M059J (cell line): ENCODE results near the gene VAV2. TPM values are rescaled to one million over a fixed set of nuclear protein-coding genes. Genes with fewer than 3 reads are reported as not detected.

Experiments used
- DNase-seq: peaks from one replicate; pipeline ENCODE4 v3.0.0-alpha.2; 2012; ENCODE audit warnings: low read depth
- total RNA-seq: library from RNA; depleted of rRNA; stranded (reverse); fragments of >200 nt; shearing (Covaris generic); gene quantifications from 2 replicates; pipeline ENCODE4 v1.2.3, GENCODE V29; 2014

Gene VAV2
- total RNA-seq, 1 experiment from 2014 or later = 17.2 TPM

- no peak for DNase-seq
Measured at GRCh38 chr9:133954862-133955529, 37.1 kb downstream of the VAV2 start.

GRCh38 chr9:133953976-133954709 lies 38.0 kb downstream of the VAV2 start:
- no peak for DNase-seq

- DNase-seq = no peak
Measured at GRCh38 chr9:133953621-133953975, 38.5 kb downstream of the VAV2 start.

GRCh38 chr9:133952598-133953550 lies 39.2 kb downstream of the VAV2 start:
- no peak for DNase-seq

- DNase-seq = no peak
Measured at GRCh38 chr9:133951265-133951664, 40.9 kb downstream of the VAV2 start.

GRCh38 chr9:133950629-133951111 lies 41.5 kb downstream of the VAV2 start:
- no peak for DNase-seq

GRCh38 chr9:133950192-133950591 lies 41.9 kb downstream of the VAV2 start:
- no peak for DNase-seq

GRCh38 chr9:133949486-133950061 lies 42.5 kb downstream of the VAV2 start:
- no peak for DNase-seq

- DNase-seq = no peak
Measured at GRCh38 chr9:133948561-133949485, 43.3 kb downstream of the VAV2 start.

GRCh38 chr9:133948131-133948530 lies 44.0 kb downstream of the VAV2 start:
- DNase-seq = no peak

GRCh38 chr9:133946840-133947486 lies 45.2 kb downstream of the VAV2 start:
- DNase-seq = no peak

- DNase-seq = no peak
Measured at GRCh38 chr9:133945977-133946753, 46.0 kb downstream of the VAV2 start.

GRCh38 chr9:133945314-133945975 lies 46.7 kb downstream of the VAV2 start:
- no peak for DNase-seq

- peak; percentile 94 for DNase-seq
Measured at GRCh38 chr9:133944746-133945135, 47.4 kb downstream of the VAV2 start.

GRCh38 chr9:133943781-133944745 lies 48.1 kb downstream of the VAV2 start:
- peak; percentile 80 for DNase-seq

- DNase-seq = no peak
Measured at GRCh38 chr9:133943036-133943780, 48.9 kb downstream of the VAV2 start.
